NCI-H2081 treated with DMSO at 0.1 percent for 48 hours (cell line): ENCODE data around the gene SLC39A10.
"Not testable (repeated sequence)": the region's sequence is repeated elsewhere in the genome, so short reads cannot be mapped to it uniquely, and the experiment has no call there.

ENCODE experiments used
- DNase-seq: peaks from one replicate; lab custom pipeline; 2025; lab: John Stamatoyannopoulos, UW

SLC39A10 gene

DNA sequence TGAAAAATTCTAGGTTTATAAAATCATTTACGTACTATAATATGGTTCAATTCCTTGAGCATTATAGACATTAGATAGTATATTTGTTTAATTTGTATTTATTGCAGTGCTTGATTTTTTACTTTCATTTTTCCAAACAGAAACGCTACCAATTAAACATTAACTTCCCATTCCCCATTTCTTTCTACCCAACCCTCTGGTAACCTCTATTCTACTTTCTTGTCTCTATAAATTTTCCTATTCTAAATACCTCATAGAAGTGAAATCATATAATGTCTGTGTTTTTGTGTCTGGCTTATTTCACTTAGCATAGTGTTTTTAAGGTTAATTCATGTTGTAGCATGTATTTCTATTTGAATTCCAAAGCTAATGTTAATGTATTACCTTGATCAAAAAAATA, 11.6 kb upstream of the SLC39A10 start:
- DNase-seq, result no peak

DNA sequence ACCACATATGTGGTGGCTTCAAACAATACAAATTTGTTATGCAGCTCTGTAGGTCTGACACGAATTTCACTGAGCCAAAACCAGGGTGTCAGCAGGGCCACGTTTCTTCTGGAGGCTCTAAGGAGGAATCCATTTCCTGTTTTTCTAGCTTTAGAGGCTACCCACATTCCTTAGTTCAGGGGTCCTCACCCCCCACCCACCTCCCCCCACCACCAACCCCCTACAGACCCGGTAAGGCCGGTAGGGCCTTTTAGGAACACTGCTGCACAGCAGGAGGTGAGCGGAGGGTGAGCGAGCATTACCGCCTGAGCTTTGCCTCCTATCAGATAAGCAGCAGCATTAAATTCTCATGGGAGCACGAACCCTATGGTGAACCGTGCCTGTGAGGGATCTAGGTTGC, 10.6 kb upstream of the SLC39A10 start:
- DNase-seq, result no peak

DNA sequence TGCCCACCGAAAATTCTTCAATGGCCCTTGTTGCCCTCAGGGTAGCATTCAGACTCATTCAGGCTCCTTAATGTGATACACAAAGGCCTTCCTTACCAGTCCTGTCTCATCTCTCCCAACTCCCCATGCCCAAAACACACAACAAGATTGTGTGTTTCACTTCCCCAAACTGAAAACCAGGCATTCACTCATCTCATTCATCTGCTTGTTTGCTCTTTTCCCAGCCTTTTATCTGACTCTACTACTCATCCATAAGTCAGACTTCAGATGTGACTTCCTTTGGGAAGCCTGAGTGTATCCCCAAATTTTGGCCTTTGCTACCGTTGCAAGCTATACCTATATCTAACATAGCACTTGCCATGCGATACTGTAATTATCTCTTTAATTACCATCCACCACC, 9.7 kb upstream of the SLC39A10 start:
- no peak for DNase-seq

DNA sequence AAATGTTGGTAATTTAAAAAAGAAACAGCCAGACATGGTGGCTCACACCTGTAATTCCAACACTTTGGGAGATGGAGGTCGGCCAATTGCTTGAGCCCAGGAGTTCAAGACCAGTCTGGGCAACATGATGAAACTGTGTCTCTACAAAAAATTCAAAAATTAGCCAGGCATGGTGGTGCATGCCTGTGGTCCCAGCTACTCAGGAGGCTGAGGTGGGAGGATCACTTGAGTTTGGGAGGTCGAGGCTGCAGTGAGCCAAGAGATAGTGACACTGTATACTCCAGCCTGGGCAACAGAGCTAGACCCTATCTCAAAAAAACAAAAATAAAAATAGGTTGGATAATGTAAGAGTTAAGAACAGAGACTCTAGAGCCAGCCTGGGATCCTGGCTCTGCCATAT, 8.7 kb upstream of the SLC39A10 start:
- DNase-seq, result not testable (repeated sequence)

DNA sequence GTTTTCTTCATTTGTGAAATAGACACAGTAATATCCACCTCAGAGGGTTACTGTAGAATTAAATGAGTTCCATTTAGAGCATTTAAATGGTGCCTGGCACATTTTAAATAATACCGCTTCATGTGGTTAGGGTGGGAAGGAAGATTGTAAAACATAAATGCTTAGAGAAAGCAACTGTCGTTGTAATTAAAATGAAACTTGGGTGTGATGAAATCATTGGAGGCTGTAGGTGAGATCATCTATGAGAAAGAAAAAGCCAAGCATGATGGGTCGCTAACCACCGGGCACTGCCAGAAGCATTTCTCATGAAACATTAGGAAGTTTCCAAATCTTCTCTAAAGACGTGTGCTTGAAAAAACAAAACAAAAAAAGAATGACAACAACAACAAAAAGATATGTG, 8.2 kb upstream of the SLC39A10 start:
- no peak for DNase-seq

DNA sequence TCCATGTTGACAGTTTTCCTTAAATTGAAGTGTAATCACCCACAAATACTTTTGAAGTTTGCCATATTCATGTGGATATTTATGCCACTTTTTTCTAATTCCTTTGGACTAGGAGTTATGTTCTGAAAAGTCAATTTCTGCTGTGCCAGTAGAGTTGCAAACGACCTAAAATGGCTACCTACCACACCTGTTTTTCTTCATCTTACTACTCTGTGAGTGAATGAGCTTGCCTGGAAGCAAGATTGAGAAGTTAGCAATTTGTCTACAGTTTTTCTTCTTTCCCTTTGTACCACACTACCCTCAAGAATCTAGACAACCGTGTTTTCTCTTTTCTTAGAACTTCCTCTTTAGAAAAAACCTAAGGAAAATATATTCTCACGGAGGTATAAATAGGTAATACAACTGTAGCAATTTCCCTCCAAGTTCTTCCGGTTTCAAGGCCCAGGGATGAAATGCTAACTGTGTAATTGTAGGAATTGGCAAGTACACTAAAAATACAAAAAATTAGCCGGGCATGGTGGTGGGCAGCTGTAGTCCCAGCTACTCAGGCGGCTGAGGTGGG, 7.3 kb upstream of the SLC39A10 start:
- DNase-seq, result no peak

DNA sequence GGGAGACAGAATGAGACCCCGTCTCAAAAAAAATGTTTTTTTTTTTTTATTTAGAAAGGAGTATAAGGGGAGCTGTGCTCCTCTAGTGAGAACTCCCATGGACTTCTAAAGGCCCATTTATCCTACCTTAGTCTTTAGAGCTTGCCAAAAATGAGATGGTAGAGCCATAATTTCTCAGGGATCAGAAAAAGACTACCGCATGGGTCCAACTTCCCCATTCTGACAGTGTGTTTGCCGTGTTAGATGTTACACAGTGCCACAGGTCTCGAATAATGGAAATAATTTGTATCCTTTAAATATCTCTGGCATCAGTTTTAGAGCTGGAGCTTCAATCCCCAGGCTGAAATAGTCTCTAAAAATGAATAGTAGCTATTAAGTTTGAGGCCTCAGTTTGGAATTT, 6.0 kb upstream of the SLC39A10 start:
- DNase-seq, result no peak

DNA sequence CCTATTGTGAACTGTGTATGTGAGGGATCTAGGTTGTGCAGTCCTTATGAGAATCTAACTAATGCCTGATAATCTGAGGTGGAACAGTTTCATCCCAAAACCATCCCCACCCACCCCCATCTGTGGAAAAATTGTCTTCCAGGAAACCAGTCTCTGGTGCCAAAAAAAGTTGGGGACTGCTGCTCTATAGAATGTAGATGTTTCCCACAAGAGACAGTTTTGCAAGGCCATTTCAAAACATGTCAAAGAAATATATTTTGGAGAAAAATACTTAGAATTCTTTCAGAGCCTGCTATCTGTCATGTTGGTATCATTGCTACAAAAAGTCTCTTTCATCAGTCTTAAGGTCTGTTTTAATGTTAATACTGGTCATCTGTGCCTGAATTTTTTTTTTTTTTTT, 4.1 kb upstream of the SLC39A10 start:
- DNase-seq, result no peak

DNA sequence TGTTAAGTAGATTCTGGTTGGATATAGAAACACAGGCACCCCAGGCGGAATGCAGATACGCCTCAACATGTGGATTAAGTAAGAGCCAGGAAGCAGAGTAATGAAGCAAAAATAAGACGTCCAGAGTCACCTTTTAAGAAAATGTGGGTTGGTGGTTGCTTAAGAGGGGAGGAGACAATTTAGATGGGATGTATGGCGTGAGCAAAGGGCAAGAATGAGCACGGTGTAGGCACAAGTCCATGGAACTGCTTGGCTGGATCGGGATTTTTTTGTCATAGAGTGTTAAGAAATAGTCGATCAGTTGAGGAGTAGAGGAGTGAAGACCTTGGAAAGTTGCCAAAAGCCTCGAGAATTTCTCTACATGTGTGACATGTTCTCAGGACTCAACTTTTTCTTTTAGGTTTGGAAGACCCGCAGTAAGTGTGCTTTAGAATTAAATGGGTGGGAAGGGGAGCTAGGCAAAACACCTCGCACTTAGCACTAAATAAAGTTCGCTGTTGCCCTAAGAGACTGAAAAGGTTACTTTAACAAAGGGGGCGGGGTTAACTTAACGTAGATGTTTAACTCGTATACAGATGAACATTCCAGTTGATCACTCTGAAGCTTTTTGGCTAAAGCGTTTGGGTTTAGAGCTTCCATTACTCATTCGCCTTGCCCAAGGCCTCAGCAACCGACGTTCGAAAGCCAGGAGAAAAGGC, 716 bp upstream of the SLC39A10 start:
- DNase-seq, result no peak

DNA sequence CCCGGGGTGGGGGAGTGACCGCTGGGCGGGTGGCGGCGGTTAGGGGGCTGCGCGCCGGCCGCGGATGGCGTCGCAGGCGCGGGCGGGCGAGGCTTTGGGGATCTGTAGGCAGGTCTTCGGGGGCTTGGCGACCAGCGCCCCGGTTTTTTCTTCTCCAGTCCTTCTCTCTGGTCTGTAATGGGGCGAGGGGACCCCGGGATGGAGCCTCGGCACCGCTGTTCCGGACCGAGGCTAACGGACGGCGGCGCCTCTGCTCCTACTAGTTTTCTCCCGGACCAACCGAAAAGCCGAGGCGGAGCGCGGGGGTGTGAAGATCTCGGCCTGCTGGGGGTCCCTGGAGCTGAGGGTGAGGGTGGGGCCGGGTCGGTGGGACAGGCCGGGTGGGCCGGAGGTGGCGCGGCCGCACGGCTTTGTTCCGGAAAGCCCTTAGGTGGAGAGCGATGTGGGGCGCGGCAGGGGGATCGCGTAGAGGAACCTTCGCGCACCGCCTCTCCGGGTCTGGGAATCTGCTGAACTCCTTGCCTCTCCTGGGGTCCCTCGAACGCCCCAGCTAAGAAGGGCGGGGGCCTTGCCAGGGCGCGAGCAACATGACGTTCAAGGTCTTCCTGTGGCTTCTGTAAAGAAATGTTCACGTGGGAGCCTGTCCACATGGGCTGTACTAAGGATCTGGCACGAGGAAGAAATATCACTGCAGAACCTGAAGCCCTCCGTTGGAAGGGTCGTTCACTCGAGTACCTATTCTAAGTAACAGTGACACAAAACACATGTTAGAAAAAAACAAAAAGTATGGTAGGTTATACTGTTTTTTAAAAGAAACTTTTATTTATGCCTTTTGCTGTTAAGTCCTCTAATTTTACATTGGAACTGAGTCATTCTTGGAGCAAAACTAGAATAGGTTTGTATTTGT, 861 bp downstream of the SLC39A10 start:
- DNase-seq, result no peak

DNA sequence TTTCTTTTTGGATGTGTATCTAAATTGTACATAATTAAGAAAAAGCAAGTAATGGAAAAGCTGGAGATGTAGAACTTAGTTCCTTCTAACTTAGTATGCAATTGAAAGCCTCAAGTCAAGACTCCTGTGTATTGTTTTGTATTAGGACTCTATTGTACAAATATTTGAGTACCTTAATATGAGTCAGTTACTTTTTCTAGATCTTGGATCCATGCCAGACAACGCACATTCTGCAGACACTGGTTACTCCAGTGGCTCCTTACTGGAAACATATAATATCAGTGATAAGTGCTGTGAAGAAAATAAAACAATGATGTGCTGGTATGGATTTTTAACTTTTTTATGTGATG, 1.5 kb downstream of the SLC39A10 start:
- DNase-seq, result no peak

DNA sequence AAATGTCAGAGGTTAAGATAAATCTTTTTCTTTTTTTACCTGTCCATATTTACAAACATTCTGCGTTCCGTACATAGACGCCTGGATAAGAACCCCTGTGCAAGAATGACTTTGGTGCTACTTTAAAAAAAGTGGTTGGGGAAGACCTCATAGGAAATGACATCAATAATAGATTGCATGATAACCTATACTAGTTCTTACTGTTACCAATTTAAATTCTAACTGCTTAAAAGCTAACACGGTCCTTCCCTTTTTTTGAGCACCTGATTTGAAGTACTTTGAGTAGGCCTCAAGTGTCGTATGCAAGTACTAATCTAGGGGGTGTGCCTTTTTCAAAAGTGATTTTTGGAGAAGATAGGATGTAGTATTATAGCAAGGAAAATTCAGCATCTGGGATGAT, 2.1 kb downstream of the SLC39A10 start:
- DNase-seq, result no peak

DNA sequence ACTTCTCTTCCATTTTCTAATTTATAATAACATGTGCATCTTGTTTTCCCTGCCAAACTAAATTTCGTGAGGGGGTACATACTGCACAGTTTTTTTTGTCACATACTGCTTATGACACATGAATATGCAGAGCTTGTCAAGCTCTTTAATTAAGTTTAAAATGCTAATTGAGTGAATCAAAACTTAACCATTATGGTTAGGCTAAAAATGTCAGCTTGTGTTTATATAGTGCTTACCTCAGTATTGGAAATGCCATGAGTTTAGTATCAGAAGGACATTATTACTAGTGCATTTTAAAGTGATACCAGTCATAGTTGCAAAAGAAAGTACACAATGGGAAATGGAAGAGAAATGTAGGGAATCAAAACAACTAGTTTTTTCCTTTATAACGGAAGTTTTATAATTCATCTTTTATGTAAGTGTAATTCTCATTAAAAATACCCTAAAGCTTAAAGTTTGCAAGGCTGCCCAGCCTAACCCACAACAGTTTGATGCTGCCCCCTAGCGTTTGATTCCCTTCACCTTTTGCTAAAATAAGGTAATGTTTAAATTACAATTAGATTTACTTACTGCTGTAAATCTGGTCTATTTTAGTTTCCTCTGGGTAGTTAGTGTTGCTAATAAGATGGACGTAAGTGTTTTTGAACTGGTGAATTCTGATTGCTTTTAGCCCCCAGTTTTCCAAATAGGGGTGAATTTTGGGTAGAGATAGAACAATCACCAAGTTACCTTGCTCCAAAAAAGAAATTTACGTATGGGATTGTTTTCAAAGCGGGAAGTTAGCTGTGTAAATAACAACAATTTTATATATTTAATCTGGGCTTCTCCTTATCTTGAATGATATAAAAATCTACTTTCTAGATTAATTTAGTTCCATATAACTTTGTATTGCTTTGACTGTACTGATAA, 3.2 kb downstream of the SLC39A10 start:
- peak; percentile 26 for DNase-seq

DNA sequence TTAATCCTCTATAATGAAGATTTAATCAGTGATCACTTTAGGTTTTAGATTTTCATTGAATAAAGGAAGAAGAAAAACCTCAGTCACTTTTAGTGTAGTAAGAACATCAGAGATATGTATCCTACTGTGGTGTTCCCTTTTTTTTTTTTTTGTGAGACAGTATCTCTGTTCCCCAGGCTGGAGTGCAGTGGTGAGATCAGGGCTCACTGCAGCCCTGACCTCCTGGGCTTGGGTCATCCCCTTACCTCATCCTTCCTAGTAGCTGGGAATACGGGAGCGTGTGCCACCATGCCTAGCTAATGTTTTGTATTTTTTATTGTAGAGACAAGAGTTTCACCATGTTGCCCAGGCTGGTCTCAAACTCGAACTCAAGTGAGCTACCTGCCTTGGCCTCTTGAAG, 5.1 kb downstream of the SLC39A10 start:
- DNase-seq, result no peak

DNA sequence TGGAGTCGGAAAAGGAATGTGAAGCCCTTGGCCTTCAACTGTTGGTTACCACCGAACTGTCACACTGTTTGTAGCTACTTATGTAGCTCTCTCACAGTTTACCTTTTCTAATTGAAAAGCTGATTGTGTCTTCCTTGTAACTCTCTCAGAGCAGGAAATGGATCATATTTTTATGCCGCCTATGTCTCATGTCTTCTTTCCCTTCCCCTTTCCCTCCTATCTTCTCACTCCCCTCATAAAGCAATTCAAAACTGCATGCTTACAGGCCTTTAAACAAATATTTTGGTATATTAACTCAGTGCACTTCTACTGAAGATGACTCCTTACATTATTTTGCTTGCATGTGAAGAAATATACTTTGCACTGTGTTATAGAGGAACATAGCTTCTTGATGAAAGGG, 6.0 kb downstream of the SLC39A10 start:
- DNase-seq, result no peak

DNA sequence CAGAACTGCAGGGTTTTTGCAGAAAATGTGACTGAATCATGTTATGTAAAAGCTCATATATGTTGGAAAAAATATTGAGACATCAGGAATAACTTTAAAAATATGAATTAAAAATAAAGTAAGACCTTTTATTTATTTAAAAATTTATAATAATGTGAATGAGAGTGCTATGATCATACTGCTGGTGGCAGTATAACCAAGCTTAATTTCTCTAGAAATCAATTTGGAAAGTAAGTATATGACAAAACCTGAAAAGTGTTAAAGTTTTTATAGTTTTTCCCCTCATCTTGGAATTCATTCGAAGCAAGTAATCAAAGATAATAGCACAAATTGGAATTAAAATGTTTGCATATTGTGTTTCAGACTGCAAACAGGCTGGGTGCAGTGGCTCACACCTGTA, 7.5 kb downstream of the SLC39A10 start:
- no peak for DNase-seq

DNA sequence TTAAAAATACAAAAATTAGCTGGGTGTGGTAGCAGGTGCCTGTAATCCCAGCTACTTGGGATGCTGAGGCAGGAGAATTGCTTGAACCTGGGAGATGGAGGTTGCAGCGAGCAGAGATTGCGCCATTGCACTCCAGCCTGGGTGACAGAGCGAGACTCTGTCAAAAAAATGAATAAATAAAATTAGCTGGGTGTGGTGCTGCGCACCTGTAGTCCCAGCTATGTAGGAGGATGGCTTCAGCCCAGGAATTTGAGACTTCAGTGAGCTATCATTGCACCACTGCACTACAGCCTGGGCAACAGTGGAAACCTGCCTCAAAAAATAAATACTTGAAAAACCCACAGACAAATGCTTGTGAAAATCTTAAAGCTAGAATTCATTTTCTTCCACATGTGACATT, 8.1 kb downstream of the SLC39A10 start:
- not testable (repeated sequence) for DNase-seq

DNA sequence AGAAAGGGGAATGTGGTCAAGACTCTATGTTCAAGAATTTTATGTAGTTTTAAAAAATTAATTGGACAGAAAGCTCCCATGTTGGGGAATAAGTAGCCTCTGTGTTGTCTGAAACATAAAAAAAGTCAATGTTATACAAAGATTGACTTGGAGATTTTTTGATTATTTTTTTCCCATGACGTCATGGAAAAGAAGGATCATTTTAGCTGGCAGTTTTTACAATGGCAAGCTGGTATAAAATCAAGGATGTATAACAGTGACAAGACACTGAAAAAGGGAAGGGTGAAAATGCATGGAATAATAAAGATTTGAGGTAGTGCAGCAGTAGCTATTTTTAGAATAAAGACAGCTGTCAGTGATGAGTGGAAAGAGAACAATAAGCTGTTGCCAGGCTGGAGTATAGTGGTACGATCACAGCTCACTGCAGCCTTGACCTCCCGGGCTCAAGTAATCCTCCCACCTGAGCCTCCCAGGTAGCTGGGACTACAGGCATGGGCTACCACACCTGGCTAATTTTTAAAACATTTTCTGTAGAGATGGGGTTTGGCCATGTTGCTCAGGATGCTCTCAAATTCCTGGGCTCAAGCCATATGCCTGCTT, 9.2 kb downstream of the SLC39A10 start:
- DNase-seq, result no peak

DNA sequence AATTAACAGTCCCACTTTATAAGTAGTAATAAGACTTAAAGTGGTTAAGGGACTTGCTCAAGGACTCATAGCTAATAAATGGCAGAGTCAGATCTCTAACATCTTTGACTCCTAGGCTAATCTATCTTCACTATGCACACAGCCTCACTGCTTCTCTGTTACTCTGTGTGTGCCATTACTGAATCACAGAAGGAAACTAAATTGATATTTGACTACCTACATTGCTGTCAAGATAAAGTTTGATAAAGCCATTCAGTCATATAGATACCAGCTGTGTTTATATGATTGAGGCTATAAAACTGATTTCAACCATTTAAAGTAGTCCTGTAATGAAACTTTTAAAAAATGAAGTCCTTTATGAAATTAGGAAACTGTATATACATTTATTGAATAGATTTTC, 10.9 kb downstream of the SLC39A10 start:
- DNase-seq, result no peak

DNA sequence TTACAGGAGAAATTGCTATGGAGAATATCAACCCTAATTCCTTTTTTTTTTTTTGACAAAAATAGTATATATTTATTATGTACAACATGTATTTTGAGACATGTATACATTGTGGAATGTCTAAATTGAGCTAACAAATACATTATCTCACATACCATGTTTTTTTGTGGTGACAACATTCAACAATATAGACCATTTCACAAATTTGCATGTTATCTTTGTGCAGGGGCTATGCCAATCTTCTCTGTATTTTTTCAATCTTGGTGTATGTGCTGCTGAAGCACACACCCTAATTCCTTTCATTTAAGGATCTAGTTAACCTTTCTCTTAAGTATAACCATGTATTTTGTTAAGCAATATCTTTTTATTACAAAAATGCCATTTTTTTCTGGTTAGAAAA, 13.2 kb downstream of the SLC39A10 start:
- no peak for DNase-seq

DNA sequence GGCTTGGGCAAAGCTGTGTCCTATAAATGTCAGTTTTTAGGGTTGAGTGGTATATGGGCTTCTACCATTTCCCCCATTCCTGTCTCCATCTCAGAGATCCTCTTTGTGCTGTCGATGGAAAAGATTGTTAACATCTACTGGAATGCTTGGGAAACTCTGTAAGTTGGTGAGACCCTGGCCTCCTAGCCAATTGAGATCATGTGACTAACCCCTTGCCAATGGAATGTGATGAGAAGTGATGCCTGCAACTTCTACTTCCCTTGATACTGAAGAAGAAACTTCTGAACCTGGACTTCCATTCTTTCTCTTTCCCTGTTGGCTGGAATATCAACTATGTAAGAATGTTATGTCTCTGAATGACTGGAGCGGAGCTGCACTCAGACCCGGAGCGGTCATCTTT, 14.5 kb downstream of the SLC39A10 start:
- DNase-seq, result no peak

DNA sequence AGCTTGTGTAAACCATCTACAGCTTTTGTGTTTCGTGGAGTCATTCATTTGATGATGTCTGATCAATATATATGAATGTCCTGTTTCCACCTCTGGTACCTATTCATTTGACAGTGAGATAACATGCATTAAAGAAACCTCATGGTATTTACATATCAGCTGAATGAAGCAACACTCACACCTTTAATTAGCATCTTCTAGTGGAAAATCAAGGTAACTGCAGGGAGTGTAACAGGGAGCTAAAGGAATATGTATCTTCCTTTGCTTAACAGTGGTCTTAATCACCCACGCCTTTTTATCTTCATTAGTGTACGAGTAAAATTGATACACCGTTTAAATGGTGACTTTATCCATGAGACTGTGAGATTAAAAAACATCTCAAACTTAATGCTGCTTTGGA, 15.6 kb downstream of the SLC39A10 start:
- no peak for DNase-seq
